Kidney epithelial cell (primary cell): ENCODE measurements around the gene POLA1. TPM values are rescaled to one million over a fixed set of nuclear protein-coding genes. Genes with fewer than 3 reads are reported as not detected.
"Not testable (repeated sequence)": the region's sequence is repeated elsewhere in the genome, so short reads cannot be mapped to it uniquely, and the experiment has no call there.

ENCODE experiments used
- DNase-seq: peaks from one replicate; pipeline ENCODE4 v3.0.0-alpha.2; 2010; ENCODE audit warnings: low read depth
- H3K27me3 ChIP-seq: 2 replicates; pipeline ENCODE4 v1.6.0; 2011; ENCODE audit warnings: low read length; ENCODE audit not compliant: control insufficient read depth, insufficient read depth
- H3K36me3 ChIP-seq: 2 replicates; pipeline ENCODE4 v1.5.1; 2011; ENCODE audit warnings: low read length; ENCODE audit not compliant: control insufficient read depth, insufficient read depth
- H3K4me3 ChIP-seq: 2 replicates; pipeline ENCODE4 v1.5.1; 2011; ENCODE audit warnings: low read depth, mild to moderate bottlenecking, control low read depth, low read length
- CTCF ChIP-seq: IDR thresholded peaks from 2 replicates; pipeline ENCODE4 v1.5.1; 2011; ENCODE audit warnings: mild to moderate bottlenecking, moderate library complexity, low read length, control low read depth, inconsistent platforms; ENCODE audit not compliant: insufficient read depth, poor library complexity, severe bottlenecking
- total RNA-seq: library from RNA; depleted of rRNA; stranded (reverse); fragments of >200 nt; gene quantifications from 2 replicates; pipeline ENCODE4 v1.2.3, GENCODE V29; 2015

The POLA1 gene
- total RNA-seq, 1 donor from 2014 or later, result 6.2 TPM

GRCh38 chrX:24651783-24652182 is 41.9 kb upstream of the POLA1 start:
- no peak for TF ChIP-seq CTCF
- H3K4me3 ChIP-seq, result no peak overlapping the region
- DNase-seq, result no peak
- H3K27me3 ChIP-seq, result no peaks in the 10 kb centered on the region
- no peaks in the 10 kb centered on the region for H3K36me3 ChIP-seq

- H3K4me3 ChIP-seq, H3K36me3 ChIP-seq, DNase-seq, H3K27me3 ChIP-seq: not testable (repeated sequence)
Observed at GRCh38 chrX:24655679-24656078, 38.0 kb upstream of the POLA1 start.

GRCh38 chrX:24657671-24658386 is 35.9 kb upstream of the POLA1 start:
- Histone ChIP-seq H3K27me3 (no peaks in the 10 kb centered on the region), H3K4me3 (no peak overlapping the region), H3K36me3 (no peaks in the 10 kb centered on the region)
- TF ChIP-seq CTCF, result no peak
- DNase-seq, result no peak

GRCh38 chrX:24658421-24658820 is 35.3 kb upstream of the POLA1 start:
- Histone ChIP-seq H3K4me3 (no peak overlapping the region), H3K27me3 (no peaks in the 10 kb centered on the region), H3K36me3 (no peaks in the 10 kb centered on the region)
- TF ChIP-seq CTCF, result no peak
- DNase-seq, result no peak

- Histone ChIP-seq H3K4me3 (no peak overlapping the region), H3K36me3 (no peaks in the 10 kb centered on the region), H3K27me3 (no peaks in the 10 kb centered on the region)
- TF ChIP-seq CTCF, result no peak
- DNase-seq, result no peak
Observed at GRCh38 chrX:24659106-24659505, 34.6 kb upstream of the POLA1 start.

- Histone ChIP-seq H3K4me3 (no peak overlapping the region), H3K36me3 (no peaks in the 10 kb centered on the region), H3K27me3 (no peaks in the 10 kb centered on the region)
- DNase-seq, result no peak
- TF ChIP-seq CTCF, result no peak
Observed at GRCh38 chrX:24659646-24660045, 34.1 kb upstream of the POLA1 start.
